ENCODE data around the gene TRIM46.

- no peak for TF ChIP-seq POLR2A (IDR thresholded peaks at IDR 0.05)
- no peak for TF ChIP-seq EP300 (IDR thresholded peaks at IDR 0.05)
Observed at GRCh38 chr1:155195201-155196102, 21.8 kb downstream of the TRIM46 start.
